Stimulated activated CD8-positive, alpha-beta memory T cell treated with anti-CD3 and anti-CD28 coated beads, Interleukin-15, amount 100 ng/mL, for 1 hour (primary cell): ENCODE results near the gene KCNK16.

Source experiments
- DNase-seq: peaks from one replicate; pipeline ENCODE4 v3.0.0-alpha.2; 2020; ENCODE audit warnings: low read depth

KCNK16 gene

GRCh38 chr6:39322306-39322850 lies at the start of gene KCNK16:
Gene KCNK16, minus strand, starts transcription at chr6:39322702. Its CDS starts 162 bp downstream, at chr6:39322540.
- no peak for DNase-seq

DNA sequence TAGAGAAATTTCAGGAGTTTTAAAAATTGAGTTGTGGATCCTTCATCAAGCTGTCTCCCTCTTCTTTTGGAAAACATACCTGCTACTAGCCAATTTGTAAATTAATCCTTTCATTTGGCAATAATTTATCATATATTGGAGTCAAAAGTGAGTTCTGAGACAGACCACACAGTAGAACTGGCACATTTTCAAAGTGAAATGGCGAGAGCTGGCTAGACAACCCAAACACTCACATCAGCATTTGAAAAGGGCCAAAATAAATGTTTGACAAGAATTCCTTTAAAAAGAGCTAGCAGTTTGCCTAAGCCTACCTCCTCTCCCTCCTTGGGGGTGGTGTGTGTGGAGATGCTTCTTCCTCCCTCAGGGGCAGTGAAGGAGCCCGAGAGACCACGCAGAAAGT lies 47.9 kb upstream of the KCNK16 start:
- DNase-seq, result no peak

- DNase-seq, result no peak
Measured at GRCh38 chr6:39369987-39370386, 47.5 kb upstream of the KCNK16 start.

DNA sequence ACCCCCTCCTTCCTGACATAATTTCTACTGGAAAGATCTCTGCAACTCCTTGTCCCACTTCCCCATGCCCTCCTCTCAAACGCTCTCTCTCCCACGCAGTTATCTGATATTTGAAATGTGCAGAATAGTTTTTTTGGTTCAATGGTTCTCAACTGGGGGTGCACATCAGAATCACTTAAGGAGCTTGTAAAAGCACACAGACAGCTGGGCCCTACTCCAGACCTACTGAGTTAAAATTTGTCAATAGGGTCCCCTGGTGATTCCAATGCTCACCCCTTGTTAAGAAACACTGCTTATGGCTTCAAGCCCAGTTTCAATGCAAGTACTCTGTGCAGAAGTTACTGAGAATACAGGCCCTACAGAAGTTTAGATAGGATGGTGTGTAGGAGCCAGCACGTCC lies 45.2 kb upstream of the KCNK16 start:
- DNase-seq, result no peak

- no peak for DNase-seq
Measured at GRCh38 chr6:39366931-39367618, 44.6 kb upstream of the KCNK16 start.

DNA sequence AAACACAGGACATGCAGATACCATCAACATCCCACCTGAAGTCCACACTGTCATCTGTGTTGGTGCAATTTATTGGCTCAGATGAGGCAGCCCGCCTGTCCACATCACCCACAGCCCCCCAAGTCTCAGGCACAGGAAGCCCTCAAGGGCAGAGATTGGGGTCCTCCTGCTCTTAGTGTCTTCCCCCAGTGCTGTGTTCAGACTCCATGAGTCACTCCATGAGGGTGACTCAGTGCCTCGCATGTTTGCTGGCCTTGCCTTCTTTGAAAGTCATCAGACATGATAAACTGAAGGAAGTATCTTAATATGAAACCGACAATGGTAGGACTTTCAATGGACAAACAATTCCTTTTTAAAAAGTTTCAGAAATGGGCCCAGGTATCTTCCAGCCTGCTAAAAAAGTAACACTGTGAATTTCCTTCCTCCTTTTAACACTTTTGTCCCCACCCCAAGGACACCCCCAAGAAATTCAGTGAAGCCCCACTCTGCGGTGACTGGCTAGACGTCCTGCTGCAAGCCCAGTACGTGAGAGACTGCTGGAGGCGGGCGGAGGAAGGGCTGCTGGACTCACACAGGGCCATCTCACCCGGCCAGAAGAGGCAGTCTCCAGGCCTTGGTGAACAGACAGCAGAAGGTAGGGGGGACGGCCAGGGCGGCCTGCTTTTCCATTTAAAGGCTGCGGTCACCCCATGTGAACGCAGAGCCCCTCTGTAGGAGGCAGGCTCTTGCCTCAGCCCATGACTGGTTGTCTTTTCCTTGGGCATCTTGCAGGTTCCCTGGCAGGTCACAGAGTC lies 43.0 kb upstream of the KCNK16 start:
- DNase-seq, result no peak

DNA sequence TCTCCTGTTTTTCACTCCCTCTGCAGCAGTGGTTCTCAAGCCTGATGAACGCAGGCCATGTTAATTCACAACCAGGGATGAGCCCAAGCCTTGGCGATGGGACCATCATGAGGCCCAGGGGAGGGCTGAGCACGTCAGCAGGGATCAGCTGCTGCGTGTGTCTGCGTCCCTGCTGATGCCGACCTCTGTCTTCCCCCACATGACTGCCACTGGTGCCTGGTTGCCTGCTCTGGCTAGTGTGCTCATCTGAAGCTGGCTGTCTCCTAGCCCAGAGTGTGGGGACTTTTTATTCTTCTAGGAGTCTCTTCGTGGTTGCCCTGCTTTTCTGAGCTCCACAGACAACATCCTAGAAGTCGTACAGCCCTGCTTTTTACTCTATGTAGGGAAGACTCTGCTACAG lies 40.8 kb upstream of the KCNK16 start:
- no peak for DNase-seq

DNA sequence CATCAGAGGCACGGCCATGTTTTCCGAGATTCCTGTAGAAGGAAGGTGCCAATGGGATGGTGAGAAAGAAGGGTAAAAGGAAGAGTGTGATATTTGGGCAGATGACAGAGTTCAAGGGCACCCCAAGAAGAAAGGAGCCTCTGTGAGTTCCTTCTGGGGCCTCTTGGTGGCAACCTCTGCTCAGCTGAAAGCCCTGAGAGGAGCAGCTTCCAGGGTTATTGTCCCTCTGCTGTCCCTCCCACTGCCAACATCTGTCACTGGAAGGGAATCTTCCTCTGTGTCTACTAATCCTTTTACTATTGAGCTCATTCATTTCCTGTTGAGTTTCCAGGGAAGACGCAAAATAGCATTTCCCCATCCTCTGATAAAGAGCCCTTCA lies 40.0 kb upstream of the KCNK16 start:
- no peak for DNase-seq

DNA sequence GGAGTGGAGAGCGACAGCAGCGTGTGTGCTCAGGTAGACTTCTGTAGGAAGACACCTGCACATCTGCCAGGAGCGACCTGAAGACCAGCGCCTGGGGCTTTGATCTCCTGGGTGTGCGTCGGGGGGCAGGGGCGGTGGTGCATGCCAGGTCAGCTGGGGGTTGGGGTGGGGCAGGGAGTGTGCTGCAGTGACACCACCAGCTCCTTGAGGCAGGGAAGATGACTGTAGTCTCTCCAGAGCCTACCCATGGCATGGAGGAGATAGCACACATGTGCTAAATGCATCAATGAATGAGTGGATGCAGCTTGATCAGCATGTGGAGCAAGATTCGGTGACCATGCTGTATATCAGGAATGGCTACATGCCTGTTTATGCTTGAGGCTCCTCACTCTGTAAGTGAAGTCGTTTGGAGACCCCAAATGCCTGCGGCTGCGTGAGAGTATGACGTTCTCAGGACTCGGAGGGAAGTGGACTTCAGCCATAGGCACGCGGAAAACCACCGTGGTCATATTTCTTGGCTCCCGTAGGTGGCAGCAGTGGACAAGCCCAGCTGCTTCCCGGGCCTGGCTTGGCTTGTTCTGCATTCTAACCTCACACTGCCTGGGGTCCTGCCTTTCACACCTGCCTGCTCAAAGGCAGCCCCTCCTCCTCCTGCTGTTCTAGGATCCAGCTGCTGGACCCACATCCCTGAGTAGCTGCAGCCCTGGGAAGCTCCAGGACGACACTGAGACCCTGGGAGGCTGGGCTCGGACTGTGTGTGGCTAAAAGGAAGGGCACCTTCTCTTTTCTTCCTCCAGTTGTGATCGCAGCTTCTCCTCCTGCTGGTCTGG lies 39.4 kb upstream of the KCNK16 start:
- DNase-seq, result no peak

DNA sequence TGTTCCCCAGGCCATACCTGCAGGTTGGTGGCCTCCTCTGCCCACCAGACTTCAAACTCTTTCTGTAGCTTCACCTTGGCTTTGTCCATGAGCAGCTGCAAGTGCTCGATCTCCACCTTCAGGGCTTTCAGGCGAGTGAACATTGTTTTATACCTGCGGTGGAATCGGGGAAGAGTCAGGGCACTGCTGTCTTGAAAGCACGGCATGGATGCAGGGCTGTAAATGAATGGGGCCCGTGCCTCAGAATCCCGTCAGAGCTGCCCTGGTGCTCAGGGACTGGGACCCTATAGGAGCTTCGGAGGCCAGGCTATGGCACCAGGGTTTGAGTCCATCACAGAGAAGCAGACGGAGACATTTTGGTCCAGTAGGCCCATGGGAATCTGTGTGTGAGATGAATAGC lies 37.9 kb upstream of the KCNK16 start:
- no peak for DNase-seq

DNA sequence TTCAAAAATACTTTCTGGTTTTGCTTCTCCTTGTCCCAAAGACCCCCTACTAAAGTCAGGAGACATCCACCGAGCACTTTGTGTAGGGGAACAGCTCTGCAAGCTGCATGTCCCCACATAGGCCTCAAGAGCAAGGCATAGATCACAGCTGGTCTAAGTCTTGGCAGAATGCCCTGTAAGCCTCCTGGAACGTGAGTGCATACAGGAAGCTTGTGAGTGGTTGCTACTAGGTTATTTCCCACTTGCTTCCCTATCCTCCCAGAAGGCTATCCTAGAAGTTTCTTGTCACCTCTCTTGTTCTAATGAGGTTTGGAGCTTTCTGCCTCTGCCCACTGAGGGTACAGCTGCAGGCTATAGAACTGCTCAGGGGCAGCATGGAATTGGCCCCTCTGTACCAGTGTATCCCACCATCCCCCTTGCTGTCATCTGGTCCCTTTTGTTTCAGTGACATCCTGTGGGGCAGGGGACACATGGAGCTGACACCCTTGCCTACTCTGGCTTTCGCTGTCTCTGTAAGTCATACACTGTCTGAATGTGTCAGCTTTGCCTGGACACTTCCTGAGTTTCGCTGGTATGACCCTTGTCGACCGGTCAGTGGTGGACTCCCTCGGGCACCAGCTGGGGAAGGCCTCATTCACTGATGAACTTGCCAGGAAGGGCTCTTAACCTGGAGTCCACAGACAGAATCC lies 35.6 kb upstream of the KCNK16 start:
- no peak for DNase-seq

DNA sequence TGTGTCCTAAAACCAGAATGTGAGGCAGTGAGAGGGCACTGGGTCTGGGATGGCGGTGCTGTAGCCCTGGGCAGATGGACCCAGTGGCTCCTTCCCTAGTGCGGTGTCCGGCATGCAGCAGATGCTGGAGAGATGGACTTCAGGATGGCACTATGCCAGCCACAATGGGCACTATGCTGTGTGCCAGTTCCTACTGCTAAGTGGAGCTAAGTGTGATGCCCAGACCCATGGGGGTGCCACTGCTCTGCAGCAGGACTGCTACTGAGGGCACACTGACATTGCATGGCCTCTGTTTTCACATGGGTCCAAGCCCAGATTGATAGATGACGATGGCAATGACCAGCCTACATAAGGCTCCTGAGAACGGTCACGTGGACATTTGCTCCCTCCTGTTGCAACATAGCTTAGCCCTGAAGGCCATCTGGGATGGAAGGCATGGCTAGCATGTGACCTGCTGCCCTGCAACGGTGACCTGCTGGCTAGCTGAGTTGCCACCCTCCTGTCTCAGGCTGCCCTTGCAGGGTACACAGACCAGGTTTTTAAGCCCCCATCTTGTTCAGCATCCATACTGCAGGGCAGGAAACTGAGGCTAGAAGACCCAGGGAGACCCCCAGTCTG lies 31.3 kb upstream of the KCNK16 start:
- DNase-seq, result no peak

DNA sequence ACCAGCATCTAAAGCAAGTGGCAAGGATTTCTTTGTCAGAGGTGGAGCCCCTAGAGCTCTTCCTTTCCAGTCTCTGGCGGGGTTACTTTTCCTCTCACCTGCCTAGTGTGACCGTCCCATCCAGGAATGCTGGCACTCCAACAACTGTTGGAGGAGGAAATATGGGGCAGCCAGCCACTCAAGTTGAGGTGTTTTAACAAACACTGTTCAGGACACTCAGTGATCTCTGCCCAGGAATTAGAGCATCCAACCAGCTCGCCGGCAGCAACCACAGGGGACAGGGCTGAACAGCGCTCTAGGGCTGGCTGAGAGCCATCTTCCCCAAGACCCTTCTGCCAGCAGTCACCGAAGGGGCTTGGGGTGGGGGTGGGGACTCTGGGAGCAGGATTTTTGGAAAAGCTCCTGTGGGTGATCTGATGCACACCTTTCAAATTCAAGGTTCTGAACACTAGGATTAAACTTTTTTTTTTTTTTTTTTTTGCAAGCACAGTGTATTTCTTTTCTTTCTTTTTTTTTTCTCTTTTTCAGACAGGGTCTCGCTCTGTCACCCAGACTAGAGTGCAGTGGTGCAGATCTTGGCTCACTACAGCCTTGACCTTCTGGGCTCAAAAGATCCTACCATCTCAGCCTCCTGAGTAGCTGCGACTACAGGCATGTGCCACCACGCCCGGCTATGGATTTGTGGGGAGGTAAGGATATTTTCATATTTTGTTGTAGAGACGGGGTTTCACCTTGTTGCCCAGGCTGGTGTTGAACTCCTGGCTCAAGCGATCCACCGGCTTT lies 28.4 kb upstream of the KCNK16 start:
- DNase-seq, result no peak

GRCh38 chr6:39348740-39349139 lies 26.2 kb upstream of the KCNK16 start:
- no peak for DNase-seq

- DNase-seq, result peak; percentile 31
Measured at GRCh38 chr6:39347906-39348585, 25.5 kb upstream of the KCNK16 start.

DNA sequence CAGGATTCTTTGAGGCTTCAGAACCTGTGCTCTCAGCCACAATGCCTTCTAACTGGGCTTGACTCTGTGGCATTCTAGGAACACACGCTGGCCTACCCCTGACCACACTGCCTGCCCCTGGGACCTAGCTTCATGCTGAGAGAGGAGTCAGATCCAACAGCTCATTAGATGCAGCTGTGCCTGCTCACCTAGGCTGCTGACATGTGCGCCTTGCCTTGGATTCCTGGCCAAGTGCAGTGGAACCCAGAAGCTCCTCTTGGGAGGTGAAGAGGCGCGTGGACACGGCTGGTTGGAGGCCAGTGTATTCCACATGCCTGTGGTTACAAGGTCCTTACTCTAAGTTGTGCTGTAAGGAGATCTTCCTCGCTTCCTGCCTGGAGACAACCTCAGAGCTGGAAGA lies 24.7 kb upstream of the KCNK16 start:
- DNase-seq, result no peak

DNA sequence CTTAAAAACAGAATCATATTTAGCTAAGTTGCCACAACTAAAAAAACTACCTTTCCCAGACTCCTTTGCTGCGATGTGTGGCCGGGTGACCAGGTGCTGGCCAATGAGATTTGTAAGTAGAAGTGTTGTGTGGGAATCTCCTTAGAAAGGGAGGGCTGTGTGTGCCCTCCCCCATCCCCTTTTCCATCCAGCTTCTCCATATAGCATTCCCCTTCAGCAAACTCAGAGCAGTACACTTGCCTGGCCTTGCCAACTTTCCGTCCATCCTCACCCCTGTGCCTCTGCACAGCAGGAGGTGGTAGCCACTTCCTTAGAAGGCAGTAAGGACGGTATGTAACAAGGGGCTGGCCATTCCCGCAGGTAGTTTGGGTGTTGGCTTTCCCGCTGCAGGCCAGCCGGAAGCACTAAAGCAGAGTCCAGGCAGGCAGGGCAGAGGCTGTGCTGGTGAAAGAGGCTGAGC lies 22.3 kb upstream of the KCNK16 start:
- no peak for DNase-seq

DNA sequence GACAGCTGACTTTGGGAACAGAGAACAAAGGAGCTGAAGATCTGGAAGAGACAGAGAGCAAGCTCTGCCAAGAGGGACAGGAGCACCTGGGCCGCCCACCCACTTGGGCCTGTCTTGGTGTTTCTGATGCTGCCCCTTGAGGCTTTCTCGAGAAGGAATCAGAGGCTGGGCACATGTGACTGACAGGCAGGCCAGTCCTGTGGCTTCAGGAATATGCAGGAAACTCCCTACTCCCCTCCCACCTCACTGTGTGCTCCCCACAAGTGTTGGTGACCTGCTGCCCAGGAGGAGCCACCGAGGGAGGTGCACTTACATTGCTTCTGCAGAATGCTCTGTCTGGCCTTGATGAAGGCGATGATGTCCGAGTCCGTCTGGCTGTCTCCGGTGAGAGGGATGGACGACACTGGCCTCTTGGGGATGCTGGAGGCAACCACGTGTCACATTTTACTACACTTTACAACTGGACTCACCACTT lies 20.9 kb upstream of the KCNK16 start:
- DNase-seq, result no peak

- no peak for DNase-seq
Measured at GRCh38 chr6:39342692-39343395, 20.3 kb upstream of the KCNK16 start.
